Esophagus muscularis mucosa (tissue), 4 donors: ENCODE data around the gene PIP5KL1.

Experiments
- CTCF ChIP-seq, 3 experiments: fragments of 200-600 bp in 2 of 3; fragments of 450-650 bp in 1 of 3; sonication (generic) in 2 of 3; IDR thresholded peaks; one replicate each; pipeline ENCODE4 v1.5.1; 2017 to 2019; ENCODE audit warnings: antibody characterized with exemption in 3 of 3, mild to moderate bottlenecking in 2 of 3, moderate library complexity in 1 of 3
- EP300 ChIP-seq: sonication (generic); formaldehyde crosslinking; IDR thresholded peaks from one replicate; pipeline ENCODE4 v1.6.1; 2017; ENCODE audit warnings: antibody characterized with exemption
- POLR2A ChIP-seq: fragments of 450-650 bp; IDR thresholded peaks from one replicate; pipeline ENCODE4 v1.6.1; 2017; ENCODE audit warnings: antibody characterized with exemption, moderate library complexity, mild to moderate bottlenecking, low read depth
- POLR2AphosphoS5 ChIP-seq, 2 donors: sonication (generic); formaldehyde crosslinking; IDR thresholded peaks; one replicate each; pipeline ENCODE4 v1.6.1; 2017; ENCODE audit warnings: antibody characterized with exemption in 2 of 2

- TF ChIP-seq POLR2AphosphoS5 (IDR thresholded peaks at IDR 0.05) (no peak), CTCF (IDR thresholded peaks at IDR 0.05) (peak in 1 of 3 experiments; percentile 4), POLR2A (no peak), EP300 (no peak)
Observed at GRCh38 chr9:127943011-127943662, 12.6 kb upstream of the PIP5KL1 start.
